DMS 273 (cell line): ENCODE measurements around the gene AP1S3.
"Not testable (repeated sequence)": the region's sequence is repeated elsewhere in the genome, so short reads cannot be mapped to it uniquely, and the experiment has no call there.

Experiments used
- DNase-seq: peaks from one replicate; lab custom pipeline; 2025; ENCODE audit not compliant: unreplicated experiment; lab: John Stamatoyannopoulos, UW

Gene AP1S3

GRCh38 chr2:223854741-223855140 lies 17.4 kb upstream of the AP1S3 start:
- DNase-seq, result no peak

- DNase-seq, result no peak
These were observed 16.0 kb upstream of the AP1S3 start for GRCh38 chr2:223853425-223853837.

- no peak for DNase-seq
These were observed 15.0 kb upstream of the AP1S3 start for GRCh38 chr2:223852281-223852795.

- no peak for DNase-seq
These were observed 10.0 kb upstream of the AP1S3 start for GRCh38 chr2:223847410-223847809.

GRCh38 chr2:223846515-223846914 lies 9.1 kb upstream of the AP1S3 start:
- DNase-seq, result no peak

GRCh38 chr2:223841436-223842190 lies 4.2 kb upstream of the AP1S3 start:
- no peak for DNase-seq

GRCh38 chr2:223835701-223836532 lies 1.5 kb downstream of the AP1S3 start:
- DNase-seq, result peak; percentile 49

- DNase-seq, result no peak
These were observed 3.0 kb downstream of the AP1S3 start for GRCh38 chr2:223834431-223834830.

GRCh38 chr2:223832241-223832903 lies 5.0 kb downstream of the AP1S3 start:
- peak; percentile 7 for DNase-seq

- no peak for DNase-seq
These were observed 8.3 kb downstream of the AP1S3 start for GRCh38 chr2:223829128-223829527.

- no peak for DNase-seq
These were observed 9.1 kb downstream of the AP1S3 start for GRCh38 chr2:223828314-223828713.

GRCh38 chr2:223826995-223827394 lies 10.4 kb downstream of the AP1S3 start:
- DNase-seq, result no peak

GRCh38 chr2:223824301-223824700 lies 13.1 kb downstream of the AP1S3 start:
- DNase-seq, result no peak

- no peak for DNase-seq
These were observed 14.6 kb downstream of the AP1S3 start for GRCh38 chr2:223822818-223823217.

- no peak for DNase-seq
These were observed 16.8 kb downstream of the AP1S3 start for GRCh38 chr2:223820549-223820948.

GRCh38 chr2:223819891-223820290 lies 17.5 kb downstream of the AP1S3 start:
- no peak for DNase-seq

GRCh38 chr2:223815884-223816570 lies 21.4 kb downstream of the AP1S3 start:
- DNase-seq, result no peak

- DNase-seq, result peak; percentile 60
These were observed 22.0 kb downstream of the AP1S3 start for GRCh38 chr2:223815186-223815883.

GRCh38 chr2:223814764-223815163 lies 22.6 kb downstream of the AP1S3 start:
- DNase-seq, result not testable (repeated sequence)

GRCh38 chr2:223813329-223813728 lies 24.1 kb downstream of the AP1S3 start:
- DNase-seq, result no peak
